Measurements from ENCODE around the gene PDGFA.

Gene PDGFA

DNA sequence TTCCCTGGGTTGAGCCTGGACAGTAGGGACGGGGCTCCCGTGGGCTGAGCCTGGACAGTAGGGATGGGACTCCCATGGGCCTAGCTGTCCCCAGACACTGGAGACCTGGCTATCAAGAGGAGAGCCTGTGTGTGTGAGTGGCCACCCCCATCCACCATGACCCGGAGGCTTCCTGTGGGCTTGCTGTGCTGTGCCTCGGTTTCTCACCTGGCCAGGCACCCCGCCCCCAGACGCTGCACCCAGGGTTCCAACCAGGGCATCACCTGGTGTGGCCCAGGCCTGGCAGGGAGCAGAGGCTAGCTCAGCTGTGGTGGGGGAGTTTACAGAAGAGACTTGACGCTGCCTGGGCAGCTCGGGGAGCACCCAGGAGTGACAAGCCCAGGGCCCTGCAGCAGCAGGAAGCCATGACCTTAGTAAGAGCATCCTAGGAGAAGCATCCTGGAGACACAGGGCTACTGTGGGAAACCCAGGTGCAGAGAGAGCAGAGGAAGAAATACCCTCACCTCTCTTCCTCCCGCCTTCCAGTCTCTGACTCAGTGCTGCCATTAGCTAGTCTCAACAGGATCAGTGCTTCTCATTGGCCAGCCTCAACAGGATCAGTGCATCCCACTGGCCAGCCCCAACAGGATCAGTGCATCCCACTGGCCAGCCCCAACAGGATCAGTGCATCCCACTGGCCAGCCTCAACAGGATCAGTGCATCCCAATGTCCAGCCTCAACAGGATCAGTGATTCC is 61.0 kb downstream of the PDGFA start:
- ATAC-seq (ENCODE audit: low read depth) (peak; percentile 44), DNase-seq (ENCODE audit: low spot score) (peak; percentile 61)
- peaks cover 2% of the 10 kb centered on the region for H3K4me1 ChIP-seq (ENCODE audit: insufficient read depth, poor library complexity, severe bottlenecking)
- H3K4me3 ChIP-seq (ENCODE audit: severe bottlenecking), result no peak overlapping the region
- TF ChIP-seq, protein P1, sequence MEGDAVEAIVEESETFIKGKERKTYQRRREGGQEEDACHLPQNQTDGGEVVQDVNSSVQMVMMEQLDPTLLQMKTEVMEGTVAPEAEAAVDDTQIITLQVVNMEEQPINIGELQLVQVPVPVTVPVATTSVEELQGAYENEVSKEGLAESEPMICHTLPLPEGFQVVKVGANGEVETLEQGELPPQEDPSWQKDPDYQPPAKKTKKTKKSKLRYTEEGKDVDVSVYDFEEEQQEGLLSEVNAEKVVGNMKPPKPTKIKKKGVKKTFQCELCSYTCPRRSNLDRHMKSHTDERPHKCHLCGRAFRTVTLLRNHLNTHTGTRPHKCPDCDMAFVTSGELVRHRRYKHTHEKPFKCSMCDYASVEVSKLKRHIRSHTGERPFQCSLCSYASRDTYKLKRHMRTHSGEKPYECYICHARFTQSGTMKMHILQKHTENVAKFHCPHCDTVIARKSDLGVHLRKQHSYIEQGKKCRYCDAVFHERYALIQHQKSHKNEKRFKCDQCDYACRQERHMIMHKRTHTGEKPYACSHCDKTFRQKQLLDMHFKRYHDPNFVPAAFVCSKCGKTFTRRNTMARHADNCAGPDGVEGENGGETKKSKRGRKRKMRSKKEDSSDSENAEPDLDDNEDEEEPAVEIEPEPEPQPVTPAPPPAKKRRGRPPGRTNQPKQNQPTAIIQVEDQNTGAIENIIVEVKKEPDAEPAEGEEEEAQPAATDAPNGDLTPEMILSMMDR (IDR thresholded peaks at IDR 0.05; ENCODE audit: poor library complexity, severe bottlenecking), result no peak
- no peaks in the 10 kb centered on the region for H3K27me3 ChIP-seq (ENCODE audit: insufficient read depth, poor library complexity, severe bottlenecking)
- no peak overlapping the region for H3K27ac ChIP-seq (ENCODE audit: poor library complexity, severe bottlenecking)
- no peaks in the 10 kb centered on the region for H3K36me3 ChIP-seq (ENCODE audit: low read depth)
- H3K9me3 ChIP-seq (ENCODE audit: severe bottlenecking), result no peaks in the 10 kb centered on the region

DNA sequence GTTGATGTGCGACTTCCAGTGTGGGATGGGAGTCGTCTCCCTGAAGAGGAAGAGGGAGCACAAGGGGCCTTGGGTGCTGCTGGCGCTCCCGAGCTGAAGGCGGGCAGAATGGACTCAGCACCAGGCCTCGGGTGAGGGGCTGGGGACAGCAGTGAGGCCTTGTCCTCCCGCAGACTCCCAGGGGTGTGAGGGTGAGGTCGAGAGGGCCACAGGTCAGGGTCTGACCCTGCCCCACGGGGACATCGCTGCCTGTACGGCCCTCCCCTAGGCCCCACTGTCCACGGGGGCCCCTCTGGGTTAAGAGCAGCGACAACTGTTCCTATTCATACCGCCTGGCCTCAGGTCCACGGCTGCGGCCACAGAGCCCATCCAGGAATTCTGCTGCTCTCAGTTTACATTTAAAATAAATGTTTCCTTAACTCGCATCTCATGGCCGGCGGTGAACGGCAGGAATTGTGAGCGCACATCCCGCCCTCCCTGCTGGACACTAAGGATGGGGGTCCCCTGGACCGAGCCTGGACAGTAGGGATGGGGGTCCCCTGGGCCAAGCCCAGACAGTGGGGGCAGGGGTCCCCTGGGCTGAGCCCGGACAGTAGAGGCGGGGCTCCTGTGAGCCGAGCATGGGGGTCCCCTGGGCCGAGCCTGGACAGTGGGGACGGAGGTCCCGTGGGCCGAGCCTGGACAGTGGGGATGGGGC is 61.7 kb downstream of the PDGFA start:
- ATAC-seq (ENCODE audit: low read depth), result no peak

DNA sequence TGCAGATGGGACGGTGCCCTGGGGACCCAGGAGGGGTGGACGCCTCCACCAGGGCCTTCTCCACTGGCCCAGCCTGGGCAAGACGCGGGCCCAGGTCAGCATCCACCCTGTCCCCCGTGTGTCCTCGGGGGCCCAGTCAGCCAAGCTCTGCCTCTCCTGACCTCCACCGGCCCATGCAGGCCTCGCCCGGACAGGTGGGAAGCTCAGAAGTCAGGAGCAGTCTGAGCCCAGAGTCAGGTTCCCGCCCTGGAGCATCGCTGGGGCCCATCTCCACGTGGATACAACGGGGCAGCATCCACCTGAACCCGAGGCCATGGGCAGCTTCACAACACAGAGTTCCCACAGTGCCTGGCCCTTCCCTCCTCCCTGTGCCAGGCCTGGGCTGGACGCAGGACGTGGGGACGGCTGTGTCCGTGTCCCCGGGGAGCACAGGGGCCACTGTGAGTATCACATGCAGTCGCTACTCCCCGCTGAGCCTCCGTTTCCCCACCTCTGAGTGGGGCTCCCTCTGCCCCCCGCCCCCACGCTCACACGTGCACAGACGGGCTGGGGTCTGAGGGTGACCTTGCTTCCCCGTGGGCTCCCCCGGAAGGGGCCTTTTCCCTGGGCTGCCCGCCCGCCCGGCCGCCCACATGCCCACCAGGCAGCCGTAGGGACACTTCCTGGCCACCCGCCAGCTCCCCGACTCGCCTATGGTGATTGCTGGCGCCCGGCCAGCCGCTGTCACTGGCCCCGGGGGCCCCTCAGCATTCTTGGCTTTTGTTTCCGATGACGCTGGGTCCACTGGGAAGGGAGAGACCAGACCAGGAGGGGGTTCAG is 64.3 kb downstream of the PDGFA start:
- TF ChIP-seq, protein P1 (IDR thresholded peaks at IDR 0.05; ENCODE audit: poor library complexity, severe bottlenecking), result no peak
- no peaks in the 10 kb centered on the region for H3K36me3 ChIP-seq (ENCODE audit: low read depth)
- H3K9me3 ChIP-seq (ENCODE audit: severe bottlenecking), result no peaks in the 10 kb centered on the region
- DNase-seq (ENCODE audit: low spot score) (no peak), ATAC-seq (ENCODE audit: low read depth) (peak; percentile 17; the same call in 1 of the 3 replicates)
- peaks cover 3% of the 10 kb centered on the region for H3K27me3 ChIP-seq (ENCODE audit: insufficient read depth, poor library complexity, severe bottlenecking)
- no peak overlapping the region for H3K4me3 ChIP-seq (ENCODE audit: severe bottlenecking)
- no peaks in the 10 kb centered on the region for H3K4me1 ChIP-seq (ENCODE audit: insufficient read depth, poor library complexity, severe bottlenecking)
- no peak overlapping the region for H3K27ac ChIP-seq (ENCODE audit: poor library complexity, severe bottlenecking)

More for the DNA sequence above, 61.7 kb downstream of the PDGFA start:
- peaks cover 2% of the 10 kb centered on the region for H3K4me1 ChIP-seq (ENCODE audit: insufficient read depth, poor library complexity, severe bottlenecking)
- H3K9me3 ChIP-seq (ENCODE audit: severe bottlenecking), result no peaks in the 10 kb centered on the region
- H3K4me3 ChIP-seq (ENCODE audit: severe bottlenecking), result no peak overlapping the region
- peak; percentile 50 for DNase-seq (ENCODE audit: low spot score)
- H3K27me3 ChIP-seq (ENCODE audit: insufficient read depth, poor library complexity, severe bottlenecking), result no peaks in the 10 kb centered on the region
- TF ChIP-seq, protein P1 (IDR thresholded peaks at IDR 0.05; ENCODE audit: poor library complexity, severe bottlenecking), result no peak
- no peak overlapping the region for H3K27ac ChIP-seq (ENCODE audit: poor library complexity, severe bottlenecking)
- H3K36me3 ChIP-seq (ENCODE audit: low read depth), result no peaks in the 10 kb centered on the region

DNA sequence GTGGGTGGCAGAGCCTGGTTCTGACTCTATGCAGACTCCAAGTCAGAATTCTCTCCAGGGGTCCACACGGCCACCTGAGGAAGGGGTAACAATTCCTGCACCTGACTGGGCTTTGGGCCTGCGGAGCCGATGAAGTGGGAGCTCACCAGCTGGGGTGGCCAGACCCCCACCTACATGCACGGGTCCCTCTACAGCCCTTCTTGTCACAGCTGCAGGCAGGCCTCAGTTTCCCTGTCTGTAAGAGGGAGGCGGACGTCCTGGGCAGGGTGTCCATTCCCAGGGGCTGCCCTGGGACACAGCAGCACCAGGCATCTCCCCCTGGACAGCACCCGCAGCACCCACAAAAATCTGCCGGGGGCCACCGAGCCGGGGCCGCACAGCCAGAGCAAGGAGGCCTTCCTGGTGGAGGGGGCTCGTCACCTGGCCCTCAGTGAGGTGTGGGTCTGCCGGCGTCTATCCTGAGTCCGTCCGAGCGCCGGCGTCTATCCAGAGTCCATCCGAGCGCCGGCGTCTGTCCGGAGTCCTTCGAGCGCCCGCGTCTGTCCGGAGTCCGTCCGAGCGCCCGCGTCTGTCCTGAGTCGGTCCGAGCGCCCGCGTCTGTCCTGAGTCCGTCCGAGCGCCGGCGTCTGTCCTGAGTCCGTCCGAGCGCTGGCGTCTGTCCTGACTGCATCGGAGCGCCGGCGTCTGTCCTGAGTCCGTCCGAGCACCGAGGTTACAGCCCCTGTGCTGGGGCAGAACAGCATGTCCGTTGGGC is 65.1 kb downstream of the PDGFA start:
- H3K4me3 ChIP-seq (ENCODE audit: severe bottlenecking), result no peak overlapping the region
- no peak overlapping the region for H3K27ac ChIP-seq (ENCODE audit: poor library complexity, severe bottlenecking)
- DNase-seq (ENCODE audit: low spot score), result no peak
- H3K9me3 ChIP-seq (ENCODE audit: severe bottlenecking), result no peaks in the 10 kb centered on the region
- no peaks in the 10 kb centered on the region for H3K36me3 ChIP-seq (ENCODE audit: low read depth)
- peaks cover 3% of the 10 kb centered on the region for H3K27me3 ChIP-seq (ENCODE audit: insufficient read depth, poor library complexity, severe bottlenecking)
- no peaks in the 10 kb centered on the region for H3K4me1 ChIP-seq (ENCODE audit: insufficient read depth, poor library complexity, severe bottlenecking)
- TF ChIP-seq, protein P1 (IDR thresholded peaks at IDR 0.05; ENCODE audit: poor library complexity, severe bottlenecking), result no peak
- no peak for ATAC-seq (ENCODE audit: low read depth)

All from RWPE2 (cell line).